GM12891 (cell line): Measurements from ENCODE around the gene SPPL2A.

Experiments
- POLR2A ChIP-seq: IDR thresholded peaks from 2 replicates; pipeline ENCODE4 v1.6.1; 2011; ENCODE audit warnings: low read depth, low read length, control low read depth
- POLR2AphosphoS5 ChIP-seq: IDR thresholded peaks from 2 replicates; pipeline ENCODE4 v1.6.1; 2011; ENCODE audit warnings: low read depth, low read length, control low read depth

DNA sequence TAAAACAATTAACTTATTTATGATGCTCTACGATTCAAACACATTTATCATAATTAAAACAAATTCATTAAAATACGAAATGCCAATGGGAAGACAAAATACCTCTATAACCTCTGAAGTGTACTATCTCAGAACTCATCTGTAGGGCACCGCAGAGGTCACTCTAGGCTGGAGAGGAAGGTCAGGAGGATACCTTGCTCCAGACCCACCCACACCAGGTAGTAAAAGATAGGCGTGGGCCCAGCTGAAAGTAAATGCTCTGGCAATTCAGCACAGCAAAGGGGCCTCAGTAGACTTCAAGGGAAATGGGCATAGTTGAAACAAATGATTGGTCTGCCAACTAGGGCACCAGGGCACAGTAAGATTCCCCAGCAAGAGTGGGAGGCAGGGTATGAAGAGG is 26.0 kb upstream of the SPPL2A start:
- TF ChIP-seq POLR2A (no peak), POLR2AphosphoS5 (no peak)
